GM21825 (cell line): ENCODE results near the gene CHRNG.

Experiments used
- ATAC-seq: cut with Tn5 transposase; IDR thresholded peaks from one replicate; pipeline ENCODE4 v1.9.1; 2021; ENCODE audit warnings: mild to moderate bottlenecking, moderate library complexity; ENCODE audit not compliant: unreplicated experiment

The CHRNG gene

GRCh38 chr2:232574674-232575403 is 35.3 kb downstream of the CHRNG start:
- no peak for ATAC-seq

GRCh38 chr2:232575404-232575746 is 35.9 kb downstream of the CHRNG start:
- no peak for ATAC-seq

- ATAC-seq: no peak
Observed at GRCh38 chr2:232576995-232577394, 37.5 kb downstream of the CHRNG start.

- no peak for ATAC-seq
Observed at GRCh38 chr2:232577841-232578240, 38.3 kb downstream of the CHRNG start.

- no peak for ATAC-seq
Observed at GRCh38 chr2:232578626-232579025, 39.1 kb downstream of the CHRNG start.

GRCh38 chr2:232580648-232580981 is 41.1 kb downstream of the CHRNG start:
- no peak for ATAC-seq

DNA sequence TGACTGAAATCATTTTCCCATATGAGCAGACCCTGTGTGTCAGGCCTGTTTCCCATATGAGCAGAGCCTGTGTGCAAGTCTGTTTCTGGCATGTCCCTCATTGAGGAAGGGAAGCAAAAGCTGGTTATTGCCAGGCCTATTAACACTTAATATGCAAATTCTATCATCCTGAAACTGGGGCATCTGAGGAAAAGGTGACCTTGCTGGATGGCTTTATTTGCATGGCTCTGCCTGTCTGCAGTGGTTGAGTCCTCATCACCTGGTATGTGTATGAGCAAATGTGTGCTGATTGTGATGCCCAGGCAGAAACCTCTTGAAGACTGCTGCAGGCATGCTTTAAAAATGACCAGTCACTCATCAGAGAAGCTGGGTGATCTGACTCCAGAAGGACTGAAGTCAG is 42.2 kb downstream of the CHRNG start:
- ATAC-seq: no peak

- no peak for ATAC-seq
Observed at GRCh38 chr2:232584238-232584637, 44.7 kb downstream of the CHRNG start.

DNA sequence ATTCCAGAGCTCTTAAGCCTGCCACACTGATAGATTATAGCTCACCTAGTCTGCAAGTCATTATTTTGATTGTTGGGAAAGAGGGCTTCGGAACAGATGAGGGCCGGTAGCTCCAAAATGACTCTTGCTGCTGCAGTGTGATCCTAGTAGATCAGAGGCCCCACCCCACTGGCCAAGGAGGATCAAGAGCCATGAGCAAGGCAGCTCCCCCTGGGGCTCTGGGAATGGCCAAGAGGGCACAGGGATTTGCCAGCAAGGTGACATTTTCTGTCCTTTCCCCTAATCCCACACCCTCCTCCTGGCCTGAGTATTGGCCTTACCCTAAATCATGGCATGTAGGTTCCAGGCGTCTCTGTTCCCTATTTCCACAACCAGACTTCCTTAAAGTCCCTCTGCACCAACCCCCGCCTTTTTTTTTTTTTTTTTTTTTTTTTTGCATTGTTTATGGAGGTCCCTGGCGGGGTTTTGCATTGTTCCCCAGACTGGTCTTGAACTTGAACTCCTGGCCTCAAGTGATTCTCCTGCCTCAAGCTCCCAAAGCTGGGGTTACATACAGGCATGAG is 47.5 kb downstream of the CHRNG start:
- no peak for ATAC-seq

DNA sequence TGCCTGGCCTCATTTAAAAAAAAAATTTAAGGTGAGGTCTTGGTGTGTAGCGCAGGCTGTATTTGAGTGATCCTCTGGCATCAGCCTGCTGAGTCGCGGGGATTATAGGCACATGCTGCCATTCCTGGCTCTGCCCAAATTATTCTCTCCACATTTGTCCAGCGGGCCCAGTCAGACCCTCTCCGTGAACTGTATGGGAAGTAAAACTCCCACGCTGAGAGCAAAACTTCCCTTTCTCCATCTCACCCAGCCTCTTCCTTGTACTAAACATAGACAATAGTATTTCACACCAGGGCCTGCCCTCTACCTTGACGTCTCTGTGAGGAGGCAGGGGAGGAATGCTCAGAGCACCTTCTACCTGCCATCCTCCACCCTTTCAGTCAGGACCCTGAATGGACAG is 48.0 kb downstream of the CHRNG start:
- ATAC-seq: no peak

- no peak for ATAC-seq
Observed at GRCh38 chr2:232588031-232588430, 48.5 kb downstream of the CHRNG start.

DNA sequence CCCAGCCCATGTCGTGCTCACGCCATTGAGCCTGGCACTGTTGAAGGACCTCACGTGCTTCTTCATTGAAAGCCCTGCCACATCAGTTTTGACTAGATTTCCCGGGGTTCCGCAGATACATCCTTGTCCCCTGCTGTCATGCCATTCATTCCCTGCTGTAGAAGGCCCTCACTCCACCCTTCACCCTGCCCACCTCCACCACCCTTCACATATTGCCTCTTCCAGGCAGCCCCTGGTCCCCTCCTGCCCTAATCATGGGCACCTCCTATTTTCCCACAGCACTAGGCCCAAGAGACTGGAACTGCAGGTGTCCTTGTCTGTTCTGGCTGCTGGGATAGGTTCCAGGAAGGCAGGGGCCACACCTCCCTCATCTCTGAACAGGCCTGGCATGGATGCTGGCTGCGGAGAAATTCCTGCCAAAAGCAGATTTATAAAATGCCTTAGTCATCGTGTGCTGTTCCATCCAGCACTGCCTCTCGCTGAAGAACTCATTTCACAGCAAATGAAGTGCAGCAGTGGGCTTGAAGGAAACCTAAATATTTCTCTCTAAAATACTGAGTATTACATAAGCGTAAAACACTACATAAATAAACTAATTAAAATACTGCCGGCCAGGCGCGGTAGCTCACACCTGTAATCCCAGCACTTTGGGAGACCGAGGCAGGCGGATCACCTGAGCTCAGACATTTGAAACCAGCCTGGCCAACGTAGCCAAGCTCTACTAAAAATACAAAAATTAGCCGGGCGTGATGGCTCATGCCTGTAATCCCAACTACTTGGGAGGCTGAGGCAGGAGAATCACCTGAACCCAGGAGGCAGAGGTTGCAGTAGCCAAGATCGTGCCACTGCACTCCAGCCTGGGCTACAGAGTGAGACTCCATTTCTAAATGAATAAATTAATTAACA is 49.4 kb downstream of the CHRNG start:
- ATAC-seq: no peak

- no peak for ATAC-seq
Observed at GRCh38 chr2:232592772-232593395, 53.4 kb downstream of the CHRNG start.

DNA sequence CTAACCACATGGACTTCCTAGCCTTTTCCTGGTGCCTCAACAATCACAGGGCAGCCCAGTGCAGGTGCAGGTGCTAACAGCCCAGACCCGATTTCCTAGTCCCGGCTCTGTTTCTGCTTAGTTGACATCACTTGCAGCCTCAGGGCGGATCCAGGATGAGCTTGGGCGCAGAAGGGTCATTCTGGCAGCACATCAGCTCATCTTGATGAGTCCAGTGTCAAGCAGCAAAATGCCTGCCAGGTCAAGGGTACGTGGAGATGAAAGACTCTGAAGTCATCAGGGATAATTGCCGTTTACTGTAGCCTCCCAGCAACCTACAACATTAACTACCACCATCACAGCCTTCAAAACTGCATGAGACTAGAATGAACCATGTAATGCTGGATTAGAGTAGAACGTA is 54.5 kb downstream of the CHRNG start:
- ATAC-seq: no peak
